Neural cell (in vitro differentiated cells): ENCODE measurements around the gene IL17B. TPM values are rescaled to one million over a fixed set of nuclear protein-coding genes. Genes with fewer than 3 reads are reported as not detected.

ENCODE experiments used
- H2AFZ ChIP-seq: fragments of 200-600, 300-800 bp; sonication (generic), shearing (Covaris generic); 2 replicates; pipeline ENCODE4 v1.6.0; 2014; ENCODE audit warnings: low read depth, mild to moderate bottlenecking, antibody characterized with exemption, low read length, moderate library complexity
- H3F3A ChIP-seq: fragments of 200-600 bp; shearing (Covaris generic); 2 replicates; pipeline ENCODE4 v1.6.1; 2016; ENCODE audit warnings: mild to moderate bottlenecking, moderate library complexity, mixed read lengths, antibody characterized with exemption, low read length; ENCODE audit not compliant: insufficient read depth, poor library complexity, severe bottlenecking
- H3K27ac ChIP-seq: fragments of 200-600, 300-800 bp; sonication (generic), shearing (Covaris generic); 2 replicates; pipeline ENCODE4 v1.5.1; 2014; ENCODE audit warnings: mild to moderate bottlenecking, low read length, moderate library complexity
- H3K27me3 ChIP-seq: fragments of 300-800, 200-600 bp; sonication (generic), shearing (Covaris generic); 2 replicates; pipeline ENCODE4 v1.6.0; 2014; ENCODE audit warnings: mild to moderate bottlenecking, low read depth, low read length, moderate library complexity; ENCODE audit not compliant: insufficient read depth
- H3K36me3 ChIP-seq: fragments of 300-800, 200-600 bp; sonication (generic), shearing (Covaris generic); 2 replicates; pipeline ENCODE4 v1.5.1; 2014; ENCODE audit warnings: mild to moderate bottlenecking, antibody characterized with exemption, low read length, moderate library complexity; ENCODE audit not compliant: insufficient read depth
- H3K4me2 ChIP-seq: fragments of 300-800, 200-600 bp; sonication (generic), shearing (Covaris generic); 2 replicates; pipeline ENCODE4 v1.6.0; 2014; ENCODE audit warnings: mild to moderate bottlenecking, low read length
- H3K4me3 ChIP-seq: fragments of 300-800, 200-600 bp; sonication (generic), shearing (Covaris generic); 2 replicates; pipeline ENCODE4 v1.5.1; 2014; ENCODE audit warnings: mild to moderate bottlenecking, low read length, moderate library complexity
- H3K79me2 ChIP-seq: fragments of 200-600 bp; shearing (Covaris generic); replicated peaks from 2 replicates; pipeline ENCODE4 v1.6.0; 2014; ENCODE audit warnings: mild to moderate bottlenecking, low read length, moderate library complexity; ENCODE audit not compliant: insufficient read depth
- H3K9ac ChIP-seq: fragments of 300-800, 200-600 bp; sonication (generic), shearing (Covaris generic); 2 replicates; pipeline ENCODE4 v1.6.1; 2016; ENCODE audit warnings: mild to moderate bottlenecking, low read length, mixed read lengths
- H3K9me2 ChIP-seq: fragments of 200-600 bp; shearing (Covaris generic); 2 replicates; pipeline ENCODE4 v1.6.1; 2016; ENCODE audit warnings: mild to moderate bottlenecking, low read length, mixed read lengths; ENCODE audit not compliant: insufficient read depth
- H3K9me3 ChIP-seq: fragments of 200-600, 300-800 bp; sonication (generic), shearing (Covaris generic); 2 replicates; pipeline ENCODE4 v1.6.1; 2016; ENCODE audit warnings: mild to moderate bottlenecking, mixed run types, low read length, moderate library complexity, mixed read lengths
- H4K20me1 ChIP-seq: fragments of 200-600 bp; shearing (Covaris generic); 2 replicates; pipeline ENCODE4 v1.6.1; 2016; ENCODE audit warnings: mild to moderate bottlenecking, mixed run types; ENCODE audit not compliant: insufficient read depth
- EP300 ChIP-seq: fragments of 450-650 bp; conservative IDR thresholded peaks from 2 replicates; pipeline ENCODE4 v1.6.1; 2014; ENCODE audit warnings: antibody characterized with exemption, mild to moderate bottlenecking, moderate library complexity; ENCODE audit not compliant: poor library complexity, severe bottlenecking
- EZH2 ChIP-seq: fragments of 200-600, 300-800 bp; shearing (Covaris generic), sonication (generic); IDR thresholded peaks from 2 replicates; pipeline ENCODE4 v1.6.1; 2014; ENCODE audit warnings: antibody characterized with exemption, low read length, borderline replicate concordance, mild to moderate bottlenecking; ENCODE audit not compliant: insufficient read depth, poor library complexity, severe bottlenecking
- MXI1 ChIP-seq: fragments of 450-650 bp; conservative IDR thresholded peaks from 2 replicates; pipeline ENCODE4 v1.6.1; 2014; ENCODE audit warnings: antibody characterized with exemption, mild to moderate bottlenecking; ENCODE audit not compliant: poor library complexity, severe bottlenecking
- POLR2AphosphoS5 ChIP-seq: IDR thresholded peaks from 2 replicates; pipeline ENCODE4 v1.6.1; 2012
- RAD21 ChIP-seq: fragments of 450-650 bp; conservative IDR thresholded peaks from 2 replicates; pipeline ENCODE4 v1.6.1; 2014; ENCODE audit warnings: antibody characterized with exemption, mild to moderate bottlenecking, moderate library complexity
- SMC3 ChIP-seq: fragments of 450-650 bp; conservative IDR thresholded peaks from 2 replicates; pipeline ENCODE4 v1.6.1; 2014; ENCODE audit warnings: antibody characterized with exemption, mild to moderate bottlenecking, moderate library complexity; ENCODE audit not compliant: poor library complexity
- TAF1 ChIP-seq: IDR thresholded peaks from 2 replicates; pipeline ENCODE4 v1.6.1; 2012; ENCODE audit warnings: low read depth
- polyA plus RNA-seq: library from polyadenylated mRNA; depleted of rRNA; stranded (reverse); fragments of >200 nt; gene quantifications from 2 replicates; pipeline ENCODE4 v1.2.3, GENCODE V29; 2014
- TF ChIP-seq, protein P1 (sequence below): fragments of 450-650 bp; IDR thresholded peaks from 2 replicates; pipeline ENCODE4 v1.5.1; 2014; ENCODE audit warnings: antibody characterized with exemption, mild to moderate bottlenecking, moderate library complexity; ENCODE audit not compliant: poor library complexity, severe bottlenecking
- TF ChIP-seq, protein P2 (sequence below): IDR thresholded peaks from 2 replicates; pipeline ENCODE4 v1.6.1; 2012; ENCODE audit warnings: borderline replicate concordance

The IL17B gene
- polyA plus RNA-seq, 1 donor from 2014 or later: not detected

DNA sequence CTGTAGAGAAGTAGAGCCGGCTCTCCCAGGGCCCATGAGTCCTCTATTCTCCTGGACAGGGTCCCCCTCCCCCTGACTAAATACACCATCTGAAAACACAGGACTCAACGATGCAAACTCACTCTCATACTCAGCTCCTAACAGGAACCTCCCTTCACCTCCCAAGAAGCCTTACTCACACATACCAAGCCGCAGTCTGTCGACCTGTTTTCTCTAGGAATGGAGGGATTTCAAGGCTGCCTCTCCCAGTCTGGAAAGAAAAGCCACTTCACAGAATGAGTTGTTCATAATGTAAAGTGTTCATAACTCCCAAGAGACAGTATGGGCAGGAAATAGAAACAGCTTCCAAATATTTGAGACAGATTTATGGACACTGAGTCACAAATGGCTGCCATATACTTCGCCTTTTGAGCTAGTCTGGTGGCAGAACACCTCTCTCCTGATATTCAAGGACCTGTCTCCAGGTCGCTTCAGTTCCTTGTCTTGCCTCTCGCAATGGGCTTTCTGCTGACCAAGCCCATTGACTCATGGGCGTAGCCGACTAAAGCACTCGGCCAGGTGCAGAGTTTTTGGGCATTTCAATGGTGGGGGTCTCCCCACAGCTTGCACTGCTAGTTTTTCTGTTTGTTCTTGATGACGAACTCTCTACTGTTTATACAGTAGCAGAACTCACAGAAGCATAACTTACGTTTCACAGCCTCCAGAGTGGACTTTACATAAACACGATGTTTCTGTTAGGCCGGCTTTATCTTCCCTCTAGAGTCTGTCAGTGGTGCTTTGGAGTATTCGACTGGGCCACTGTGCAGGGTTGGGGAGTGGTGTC lies 25.0 kb upstream of the IL17B start:
- H2AFZ ChIP-seq: no peak overlapping the region
- no peaks in the 10 kb centered on the region for H3K9me3 ChIP-seq
- TF ChIP-seq MXI1 (no peak), TAF1 (no peak), EP300 (no peak), POLR2AphosphoS5 (no peak), RAD21 (no peak), EZH2 (no peak), SMC3 (no peak)
- TF ChIP-seq, protein P1, sequence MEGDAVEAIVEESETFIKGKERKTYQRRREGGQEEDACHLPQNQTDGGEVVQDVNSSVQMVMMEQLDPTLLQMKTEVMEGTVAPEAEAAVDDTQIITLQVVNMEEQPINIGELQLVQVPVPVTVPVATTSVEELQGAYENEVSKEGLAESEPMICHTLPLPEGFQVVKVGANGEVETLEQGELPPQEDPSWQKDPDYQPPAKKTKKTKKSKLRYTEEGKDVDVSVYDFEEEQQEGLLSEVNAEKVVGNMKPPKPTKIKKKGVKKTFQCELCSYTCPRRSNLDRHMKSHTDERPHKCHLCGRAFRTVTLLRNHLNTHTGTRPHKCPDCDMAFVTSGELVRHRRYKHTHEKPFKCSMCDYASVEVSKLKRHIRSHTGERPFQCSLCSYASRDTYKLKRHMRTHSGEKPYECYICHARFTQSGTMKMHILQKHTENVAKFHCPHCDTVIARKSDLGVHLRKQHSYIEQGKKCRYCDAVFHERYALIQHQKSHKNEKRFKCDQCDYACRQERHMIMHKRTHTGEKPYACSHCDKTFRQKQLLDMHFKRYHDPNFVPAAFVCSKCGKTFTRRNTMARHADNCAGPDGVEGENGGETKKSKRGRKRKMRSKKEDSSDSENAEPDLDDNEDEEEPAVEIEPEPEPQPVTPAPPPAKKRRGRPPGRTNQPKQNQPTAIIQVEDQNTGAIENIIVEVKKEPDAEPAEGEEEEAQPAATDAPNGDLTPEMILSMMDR: no peak
- TF ChIP-seq, protein P2, sequence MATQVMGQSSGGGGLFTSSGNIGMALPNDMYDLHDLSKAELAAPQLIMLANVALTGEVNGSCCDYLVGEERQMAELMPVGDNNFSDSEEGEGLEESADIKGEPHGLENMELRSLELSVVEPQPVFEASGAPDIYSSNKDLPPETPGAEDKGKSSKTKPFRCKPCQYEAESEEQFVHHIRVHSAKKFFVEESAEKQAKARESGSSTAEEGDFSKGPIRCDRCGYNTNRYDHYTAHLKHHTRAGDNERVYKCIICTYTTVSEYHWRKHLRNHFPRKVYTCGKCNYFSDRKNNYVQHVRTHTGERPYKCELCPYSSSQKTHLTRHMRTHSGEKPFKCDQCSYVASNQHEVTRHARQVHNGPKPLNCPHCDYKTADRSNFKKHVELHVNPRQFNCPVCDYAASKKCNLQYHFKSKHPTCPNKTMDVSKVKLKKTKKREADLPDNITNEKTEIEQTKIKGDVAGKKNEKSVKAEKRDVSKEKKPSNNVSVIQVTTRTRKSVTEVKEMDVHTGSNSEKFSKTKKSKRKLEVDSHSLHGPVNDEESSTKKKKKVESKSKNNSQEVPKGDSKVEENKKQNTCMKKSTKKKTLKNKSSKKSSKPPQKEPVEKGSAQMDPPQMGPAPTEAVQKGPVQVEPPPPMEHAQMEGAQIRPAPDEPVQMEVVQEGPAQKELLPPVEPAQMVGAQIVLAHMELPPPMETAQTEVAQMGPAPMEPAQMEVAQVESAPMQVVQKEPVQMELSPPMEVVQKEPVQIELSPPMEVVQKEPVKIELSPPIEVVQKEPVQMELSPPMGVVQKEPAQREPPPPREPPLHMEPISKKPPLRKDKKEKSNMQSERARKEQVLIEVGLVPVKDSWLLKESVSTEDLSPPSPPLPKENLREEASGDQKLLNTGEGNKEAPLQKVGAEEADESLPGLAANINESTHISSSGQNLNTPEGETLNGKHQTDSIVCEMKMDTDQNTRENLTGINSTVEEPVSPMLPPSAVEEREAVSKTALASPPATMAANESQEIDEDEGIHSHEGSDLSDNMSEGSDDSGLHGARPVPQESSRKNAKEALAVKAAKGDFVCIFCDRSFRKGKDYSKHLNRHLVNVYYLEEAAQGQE: no peak
- H3K79me2 ChIP-seq: no peaks in the 10 kb centered on the region
- H4K20me1 ChIP-seq: no peaks in the 10 kb centered on the region
- no peaks in the 10 kb centered on the region for H3K9me2 ChIP-seq
- no peak overlapping the region for H3K4me2 ChIP-seq
- no peaks in the 10 kb centered on the region for H3K27me3 ChIP-seq
- H3K9ac ChIP-seq: no peak overlapping the region
- no peak overlapping the region for H3K4me3 ChIP-seq
- H3K27ac ChIP-seq: no peak overlapping the region
- no peaks in the 10 kb centered on the region for H3K36me3 ChIP-seq
- no peaks in the 10 kb centered on the region for H3F3A ChIP-seq

DNA sequence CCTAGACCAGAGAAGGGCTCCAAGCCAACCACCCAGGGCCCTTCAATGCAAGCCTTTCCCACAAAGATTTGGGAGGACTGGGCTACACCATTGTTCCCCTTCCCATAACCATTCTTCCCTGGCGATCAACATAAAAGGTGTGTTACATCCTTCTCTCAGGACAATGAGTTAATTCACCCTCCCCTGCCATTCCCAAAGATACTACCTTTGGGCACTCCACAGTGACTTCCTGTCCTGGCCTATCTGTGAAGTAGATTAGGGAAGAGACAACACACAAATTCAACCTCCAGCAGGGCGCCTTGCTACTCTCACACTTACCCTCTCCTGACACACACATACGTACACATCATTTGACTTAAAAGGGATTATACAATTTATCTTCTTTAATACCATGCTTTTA lies 23.2 kb upstream of the IL17B start:
- no peaks in the 10 kb centered on the region for H3K9me2 ChIP-seq
- H3K79me2 ChIP-seq: no peaks in the 10 kb centered on the region
- no peak overlapping the region for H3K4me2 ChIP-seq
- H2AFZ ChIP-seq: no peak overlapping the region
- no peak overlapping the region for H3K4me3 ChIP-seq
- no peaks in the 10 kb centered on the region for H4K20me1 ChIP-seq
- TF ChIP-seq TAF1: no peak
- no peak for TF ChIP-seq MXI1
- TF ChIP-seq RAD21: no peak
- TF ChIP-seq EZH2: no peak
- no peak for TF ChIP-seq EP300
- no peak for TF ChIP-seq SMC3
- no peak for TF ChIP-seq POLR2AphosphoS5
- TF ChIP-seq, protein P2: no peak
- TF ChIP-seq, protein P1: no peak
- H3K27me3 ChIP-seq: no peaks in the 10 kb centered on the region
- H3K9ac ChIP-seq: no peak overlapping the region
- H3K36me3 ChIP-seq: no peaks in the 10 kb centered on the region
- no peaks in the 10 kb centered on the region for H3K9me3 ChIP-seq
- no peak overlapping the region for H3K27ac ChIP-seq
- no peaks in the 10 kb centered on the region for H3F3A ChIP-seq
